DOHH2 (cell line): Measurements from ENCODE around the gene TMPRSS4.

Experiments
- H3F3A ChIP-seq: fragments of 200-600 bp; sonication (generic), shearing (Covaris generic); 2 replicates; pipeline ENCODE4 v1.6.0; 2016; ENCODE audit warnings: antibody characterized with exemption, mild to moderate bottlenecking; ENCODE audit not compliant: control insufficient read depth, insufficient read depth
- H3K27ac ChIP-seq: fragments of 200-600 bp; sonication (generic); 2 replicates; pipeline ENCODE4 v1.5.1; 2014; ENCODE audit warnings: low read depth, mild to moderate bottlenecking, low read length, moderate library complexity
- H3K27me3 ChIP-seq: fragments of 200-600 bp; sonication (generic); 2 replicates; pipeline ENCODE4 v1.6.1; 2014; ENCODE audit warnings: mild to moderate bottlenecking, low read length, mixed read lengths; ENCODE audit not compliant: control insufficient read depth
- H3K36me3 ChIP-seq: fragments of 200-600 bp; sonication (generic); 2 replicates; pipeline ENCODE4 v1.6.1; 2014; ENCODE audit warnings: mild to moderate bottlenecking, low read length, moderate library complexity, mixed read lengths; ENCODE audit not compliant: control insufficient read depth
- H3K4me1 ChIP-seq: fragments of 200-600 bp; sonication (generic); 2 replicates; pipeline ENCODE4 v1.6.1; 2014; ENCODE audit warnings: mild to moderate bottlenecking, low read length, mixed read lengths; ENCODE audit not compliant: control insufficient read depth
- H3K4me2 ChIP-seq: fragments of 200-600 bp; sonication (generic); 2 replicates; pipeline ENCODE4 v1.6.0; 2014; ENCODE audit warnings: mild to moderate bottlenecking, low read length, moderate library complexity
- H3K4me3 ChIP-seq: fragments of 200-600 bp; sonication (generic); 2 replicates; pipeline ENCODE4 v1.5.1; 2014; ENCODE audit warnings: mild to moderate bottlenecking, low read length, mixed read lengths
- H3K79me2 ChIP-seq: fragments of 200-600 bp; sonication (generic); 2 replicates; pipeline ENCODE4 v1.6.1; 2014; ENCODE audit warnings: mild to moderate bottlenecking, low read length, mixed read lengths; ENCODE audit not compliant: control insufficient read depth
- H3K9me2 ChIP-seq: fragments of 200-600 bp; sonication (generic); replicated peaks from 2 replicates; pipeline ENCODE4 v1.6.1; 2014; ENCODE audit warnings: mild to moderate bottlenecking, low read length, mixed read lengths; ENCODE audit not compliant: control insufficient read depth
- H3K9me3 ChIP-seq: fragments of 200-600 bp; sonication (generic); 2 replicates; pipeline ENCODE4 v1.6.1; 2014; ENCODE audit warnings: antibody characterized with exemption, low read length, mixed read lengths; ENCODE audit not compliant: control insufficient read depth, insufficient read depth
- H4K20me1 ChIP-seq: fragments of 200-600 bp; sonication (generic); 2 replicates; pipeline ENCODE4 v1.6.0; 2014; ENCODE audit warnings: low read depth, mild to moderate bottlenecking, antibody characterized with exemption, low read length, moderate library complexity; ENCODE audit not compliant: control insufficient read depth, insufficient read depth
- EZH2phosphoT487 ChIP-seq: fragments of 200-600 bp; sonication (generic); IDR thresholded peaks from 2 replicates; pipeline ENCODE4 v1.6.1; 2017; ENCODE audit warnings: borderline replicate concordance, mild to moderate bottlenecking, antibody characterized with exemption, low read length, moderate library complexity, mixed read lengths
- TF ChIP-seq, protein P1 (sequence below): fragments of 200-600 bp; sonication (generic); IDR thresholded peaks from one replicate; pipeline ENCODE4 v1.5.1; 2014; ENCODE audit warnings: antibody characterized with exemption, mild to moderate bottlenecking, low read depth, low read length; ENCODE audit not compliant: poor library complexity, severe bottlenecking

Gene TMPRSS4

GRCh38 chr11:118084656-118085055, 7.8 kb downstream of the TMPRSS4 start:
- H3K9me2 ChIP-seq, result no peaks in the 10 kb centered on the region
- no peaks in the 10 kb centered on the region for H4K20me1 ChIP-seq
- H3K27ac ChIP-seq, result no peak overlapping the region
- peaks cover 23% of the 10 kb centered on the region for H3K27me3 ChIP-seq
- no peaks in the 10 kb centered on the region for H3K79me2 ChIP-seq
- H3K9me3 ChIP-seq, result peaks cover 18% of the 10 kb centered on the region; the same call in 1 of the 2 replicates
- peaks cover 23% of the 10 kb centered on the region for H3K4me1 ChIP-seq
- H3K4me3 ChIP-seq, result no peak overlapping the region
- H3K4me2 ChIP-seq, result no peak overlapping the region
- TF ChIP-seq, protein P1, sequence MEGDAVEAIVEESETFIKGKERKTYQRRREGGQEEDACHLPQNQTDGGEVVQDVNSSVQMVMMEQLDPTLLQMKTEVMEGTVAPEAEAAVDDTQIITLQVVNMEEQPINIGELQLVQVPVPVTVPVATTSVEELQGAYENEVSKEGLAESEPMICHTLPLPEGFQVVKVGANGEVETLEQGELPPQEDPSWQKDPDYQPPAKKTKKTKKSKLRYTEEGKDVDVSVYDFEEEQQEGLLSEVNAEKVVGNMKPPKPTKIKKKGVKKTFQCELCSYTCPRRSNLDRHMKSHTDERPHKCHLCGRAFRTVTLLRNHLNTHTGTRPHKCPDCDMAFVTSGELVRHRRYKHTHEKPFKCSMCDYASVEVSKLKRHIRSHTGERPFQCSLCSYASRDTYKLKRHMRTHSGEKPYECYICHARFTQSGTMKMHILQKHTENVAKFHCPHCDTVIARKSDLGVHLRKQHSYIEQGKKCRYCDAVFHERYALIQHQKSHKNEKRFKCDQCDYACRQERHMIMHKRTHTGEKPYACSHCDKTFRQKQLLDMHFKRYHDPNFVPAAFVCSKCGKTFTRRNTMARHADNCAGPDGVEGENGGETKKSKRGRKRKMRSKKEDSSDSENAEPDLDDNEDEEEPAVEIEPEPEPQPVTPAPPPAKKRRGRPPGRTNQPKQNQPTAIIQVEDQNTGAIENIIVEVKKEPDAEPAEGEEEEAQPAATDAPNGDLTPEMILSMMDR, result no peak
- TF ChIP-seq EZH2phosphoT487, result no peak
- no peaks in the 10 kb centered on the region for H3K36me3 ChIP-seq
- H3F3A ChIP-seq, result no peaks in the 10 kb centered on the region

DNA sequence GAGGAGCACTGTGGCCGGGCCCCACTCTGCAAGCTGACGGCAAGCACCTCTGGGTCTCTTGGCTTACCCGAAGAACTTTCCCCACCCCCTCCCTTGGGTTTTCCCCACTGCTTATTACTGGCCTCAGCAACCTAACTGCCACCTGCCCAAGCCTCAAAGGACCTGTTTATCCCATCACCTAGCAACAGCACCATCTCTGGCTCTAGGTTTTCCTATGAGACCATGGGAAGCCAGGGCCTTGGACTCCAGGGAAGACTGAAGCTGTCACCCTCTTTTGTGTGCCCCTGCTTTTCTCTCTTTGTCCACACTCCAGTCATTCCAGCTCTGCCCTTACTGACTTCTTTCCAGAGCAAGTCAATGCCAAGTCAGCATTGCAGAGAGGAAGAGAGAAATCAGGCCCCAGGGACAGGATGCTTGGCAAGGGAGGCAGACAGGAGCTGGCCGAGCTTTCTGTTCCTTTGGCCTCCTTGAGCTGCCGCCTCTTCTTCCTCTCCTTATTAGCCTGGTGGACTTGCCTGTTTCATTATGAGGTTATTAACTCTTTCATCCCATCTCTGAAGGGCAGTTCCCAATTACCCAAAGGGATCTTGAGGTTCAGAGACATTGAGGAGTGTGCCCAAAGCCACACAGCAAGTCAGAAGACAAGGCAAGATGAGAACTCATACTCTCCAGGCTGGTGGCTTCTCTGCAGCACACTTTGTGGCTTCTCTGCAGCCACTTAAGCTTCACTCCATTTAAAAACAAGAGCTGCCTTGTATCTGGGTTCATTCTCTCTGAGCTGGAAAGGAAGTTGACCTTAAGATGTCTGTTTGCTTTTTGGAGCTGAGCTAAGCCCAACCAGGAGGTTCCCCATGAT, 10.3 kb downstream of the TMPRSS4 start, which contains the start of gene SMIM35:
Gene SMIM35, minus strand, starts transcription at position 51 of the 856 bp plus-strand sequence. CDS start 206 bp downstream, outside the sequence.
- H3K27ac ChIP-seq, result no peak within 1 kb of the TSS
- H3K36me3 ChIP-seq, result no peaks in the 10 kb centered on the region
- TF ChIP-seq, protein P1, result no peak
- TF ChIP-seq EZH2phosphoT487, result no peak
- no peaks in the 10 kb centered on the region for H3K79me2 ChIP-seq
- no peak within 1 kb of the TSS for H3K4me2 ChIP-seq
- H3K27me3 ChIP-seq, result 0 out of 2 replicates have a peak, but pooled peaks cover 2% of the 10 kb centered on the region
- H3K4me3 ChIP-seq, result no peak within 1 kb of the TSS
- no peaks in the 10 kb centered on the region for H4K20me1 ChIP-seq
- peaks cover 18% of the 10 kb centered on the region; the same call in 1 of the 2 replicates for H3K9me3 ChIP-seq
- H3K9me2 ChIP-seq, result no peaks in the 10 kb centered on the region
- H3K4me1 ChIP-seq, result peaks cover 23% of the 10 kb centered on the region
- no peaks in the 10 kb centered on the region for H3F3A ChIP-seq

DNA sequence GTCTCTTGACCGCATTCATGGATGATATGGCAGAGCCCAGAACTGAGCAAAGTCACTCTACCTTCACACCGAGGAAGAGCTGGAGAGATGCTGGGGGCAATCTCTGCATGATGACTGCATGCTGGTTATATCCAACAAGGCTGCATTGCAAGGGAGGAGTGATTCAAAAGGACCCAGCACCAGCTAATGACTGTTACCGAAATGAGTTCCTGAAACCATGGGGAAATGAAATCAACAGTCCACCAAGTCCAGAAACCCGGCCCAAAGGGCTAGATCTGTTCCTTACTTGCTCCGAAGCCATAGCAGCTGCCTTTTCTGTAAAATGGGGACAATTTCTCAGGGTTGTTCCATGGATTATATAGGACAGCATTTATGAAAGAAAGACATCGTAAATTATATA, 11.1 kb downstream of the TMPRSS4 start:
- Histone ChIP-seq H3K36me3 (no peaks in the 10 kb centered on the region), H3K4me3 (no peak overlapping the region), H3K4me2 (no peak overlapping the region), H3K79me2 (no peaks in the 10 kb centered on the region), H3F3A (no peaks in the 10 kb centered on the region), H3K27me3 (0 out of 2 replicates have a peak, but pooled peaks cover 2% of the 10 kb centered on the region), H3K9me3 (peaks cover 18% of the 10 kb centered on the region; the same call in 1 of the 2 replicates), H3K4me1 (peaks cover 23% of the 10 kb centered on the region), H3K27ac (no peak overlapping the region), H3K9me2 (no peaks in the 10 kb centered on the region), H4K20me1 (no peaks in the 10 kb centered on the region)
- TF ChIP-seq, protein P1, result no peak
- TF ChIP-seq EZH2phosphoT487, result no peak
